Ishikawa (cell line): ENCODE results near the gene HERC2.
"Not testable (repeated sequence)": the region's sequence is repeated elsewhere in the genome, so short reads cannot be mapped to it uniquely, and the experiment has no call there.

Source experiments
- CEBPB ChIP-seq: IDR thresholded peaks from 2 replicates; pipeline ENCODE4 v1.6.1; 2012
- CREB1 ChIP-seq: IDR thresholded peaks from 2 replicates; pipeline ENCODE4 v1.6.1; 2012; ENCODE audit warnings: low read depth
- EGR1 ChIP-seq: IDR thresholded peaks from 2 replicates; pipeline ENCODE4 v1.6.1; 2012
- EP300 ChIP-seq: IDR thresholded peaks from 2 replicates; pipeline ENCODE4 v1.6.1; 2012; ENCODE audit warnings: borderline replicate concordance
- FOXM1 ChIP-seq: IDR thresholded peaks from 2 replicates; pipeline ENCODE4 v1.6.1; 2012; ENCODE audit warnings: low read depth, borderline replicate concordance
- MAX ChIP-seq: IDR thresholded peaks from 2 replicates; pipeline ENCODE4 v1.6.1; 2012
- NFIC ChIP-seq: IDR thresholded peaks from 2 replicates; pipeline ENCODE4 v1.6.1; 2012
- RAD21 ChIP-seq: IDR thresholded peaks from 2 replicates; pipeline ENCODE4 v1.6.1; 2012; ENCODE audit warnings: low read depth
- REST ChIP-seq: IDR thresholded peaks from 2 replicates; pipeline ENCODE4 v1.6.1; 2012; ENCODE audit warnings: low read depth, mild to moderate bottlenecking
- TAF1 ChIP-seq: IDR thresholded peaks from 2 replicates; pipeline ENCODE4 v1.6.1; 2012; ENCODE audit warnings: low read depth, mild to moderate bottlenecking
- TCF12 ChIP-seq: IDR thresholded peaks from 2 replicates; pipeline ENCODE4 v1.6.1; 2012; ENCODE audit warnings: low read depth
- TEAD4 ChIP-seq: IDR thresholded peaks from 2 replicates; pipeline ENCODE4 v1.6.1; 2012
- YY1 ChIP-seq: IDR thresholded peaks from 2 replicates; pipeline ENCODE4 v1.6.1; 2012; ENCODE audit warnings: low read depth
- ZBTB7A ChIP-seq: IDR thresholded peaks from 2 replicates; pipeline ENCODE4 v1.6.1; 2012; ENCODE audit warnings: low read depth
- TF ChIP-seq, protein P1 (sequence below): IDR thresholded peaks from 2 replicates; pipeline ENCODE4 v1.6.1; 2012

The HERC2 gene, protein sequence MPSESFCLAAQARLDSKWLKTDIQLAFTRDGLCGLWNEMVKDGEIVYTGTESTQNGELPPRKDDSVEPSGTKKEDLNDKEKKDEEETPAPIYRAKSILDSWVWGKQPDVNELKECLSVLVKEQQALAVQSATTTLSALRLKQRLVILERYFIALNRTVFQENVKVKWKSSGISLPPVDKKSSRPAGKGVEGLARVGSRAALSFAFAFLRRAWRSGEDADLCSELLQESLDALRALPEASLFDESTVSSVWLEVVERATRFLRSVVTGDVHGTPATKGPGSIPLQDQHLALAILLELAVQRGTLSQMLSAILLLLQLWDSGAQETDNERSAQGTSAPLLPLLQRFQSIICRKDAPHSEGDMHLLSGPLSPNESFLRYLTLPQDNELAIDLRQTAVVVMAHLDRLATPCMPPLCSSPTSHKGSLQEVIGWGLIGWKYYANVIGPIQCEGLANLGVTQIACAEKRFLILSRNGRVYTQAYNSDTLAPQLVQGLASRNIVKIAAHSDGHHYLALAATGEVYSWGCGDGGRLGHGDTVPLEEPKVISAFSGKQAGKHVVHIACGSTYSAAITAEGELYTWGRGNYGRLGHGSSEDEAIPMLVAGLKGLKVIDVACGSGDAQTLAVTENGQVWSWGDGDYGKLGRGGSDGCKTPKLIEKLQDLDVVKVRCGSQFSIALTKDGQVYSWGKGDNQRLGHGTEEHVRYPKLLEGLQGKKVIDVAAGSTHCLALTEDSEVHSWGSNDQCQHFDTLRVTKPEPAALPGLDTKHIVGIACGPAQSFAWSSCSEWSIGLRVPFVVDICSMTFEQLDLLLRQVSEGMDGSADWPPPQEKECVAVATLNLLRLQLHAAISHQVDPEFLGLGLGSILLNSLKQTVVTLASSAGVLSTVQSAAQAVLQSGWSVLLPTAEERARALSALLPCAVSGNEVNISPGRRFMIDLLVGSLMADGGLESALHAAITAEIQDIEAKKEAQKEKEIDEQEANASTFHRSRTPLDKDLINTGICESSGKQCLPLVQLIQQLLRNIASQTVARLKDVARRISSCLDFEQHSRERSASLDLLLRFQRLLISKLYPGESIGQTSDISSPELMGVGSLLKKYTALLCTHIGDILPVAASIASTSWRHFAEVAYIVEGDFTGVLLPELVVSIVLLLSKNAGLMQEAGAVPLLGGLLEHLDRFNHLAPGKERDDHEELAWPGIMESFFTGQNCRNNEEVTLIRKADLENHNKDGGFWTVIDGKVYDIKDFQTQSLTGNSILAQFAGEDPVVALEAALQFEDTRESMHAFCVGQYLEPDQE (N-terminal part only)

GRCh38 chr15:28322129-28322588, at the start of gene HERC2:
Gene HERC2, minus strand, starts transcription at chr15:28322179. Its CDS starts 746 bp downstream, at chr15:28321433.
- not testable (repeated sequence) for TF ChIP-seq ZBTB7A, MAX, CREB1

GRCh38 chr15:28357984-28358383, 36.0 kb upstream of the HERC2 start, which contains the start of gene GOLGA6L24:
Gene GOLGA6L24, minus strand, starts transcription at chr15:28358084. Its CDS starts 61 bp downstream, at chr15:28358023.
- not testable (repeated sequence) for TF ChIP-seq TEAD4, ZBTB7A, YY1

GRCh38 chr15:28289694-28290463, 32.1 kb downstream of the HERC2 start:
- TF ChIP-seq YY1 (no peak), FOXM1 (no peak), NFIC (no peak)

- TF ChIP-seq, protein P1, sequence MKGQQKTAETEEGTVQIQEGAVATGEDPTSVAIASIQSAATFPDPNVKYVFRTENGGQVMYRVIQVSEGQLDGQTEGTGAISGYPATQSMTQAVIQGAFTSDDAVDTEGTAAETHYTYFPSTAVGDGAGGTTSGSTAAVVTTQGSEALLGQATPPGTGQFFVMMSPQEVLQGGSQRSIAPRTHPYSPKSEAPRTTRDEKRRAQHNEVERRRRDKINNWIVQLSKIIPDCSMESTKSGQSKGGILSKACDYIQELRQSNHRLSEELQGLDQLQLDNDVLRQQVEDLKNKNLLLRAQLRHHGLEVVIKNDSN, result no peak
- TF ChIP-seq CEBPB (no peak), EP300 (no peak), RAD21 (no peak), TAF1 (no peak), TEAD4 (no peak), YY1 (no peak), EGR1 (no peak), CREB1 (no peak)
These were observed 35.9 kb downstream of the HERC2 start for GRCh38 chr15:28286031-28286430.

GRCh38 chr15:28281876-28282275, 40.1 kb downstream of the HERC2 start:
- TF ChIP-seq EP300, result no peak
- no peak for TF ChIP-seq EGR1
- no peak for TF ChIP-seq MAX
- no peak for TF ChIP-seq TCF12
- no peak for TF ChIP-seq CEBPB
- no peak for TF ChIP-seq RAD21
- TF ChIP-seq, protein P1, result no peak
- no peak for TF ChIP-seq FOXM1
- no peak for TF ChIP-seq REST
- TF ChIP-seq TAF1, result no peak
- TF ChIP-seq TEAD4, result no peak
- no peak for TF ChIP-seq NFIC
- no peak for TF ChIP-seq ZBTB7A

DNA sequence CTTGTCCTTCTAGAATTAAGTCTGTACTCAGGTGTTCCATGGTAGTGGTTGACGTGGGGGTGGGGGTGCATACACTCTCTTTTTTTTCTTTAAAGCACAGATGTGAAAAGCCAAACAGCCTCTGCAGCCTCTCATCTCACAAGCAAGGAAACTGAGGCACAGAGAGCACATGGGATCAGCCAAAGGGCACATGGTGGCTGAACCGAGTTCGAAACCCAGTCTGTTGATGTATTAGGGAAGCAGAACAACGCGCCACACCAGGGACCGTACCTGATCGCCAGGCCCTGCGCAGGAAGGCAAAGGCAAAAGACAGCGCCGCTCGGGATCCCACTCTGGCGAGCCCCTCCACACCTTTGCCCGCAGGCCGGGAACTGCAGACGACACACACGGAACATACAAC, 47.3 kb downstream of the HERC2 start:
- TF ChIP-seq EP300 (no peak), FOXM1 (no peak), TEAD4 (no peak), ZBTB7A (no peak), REST (no peak), YY1 (no peak)
